GM19240 (cell line): ENCODE data around the gene TTBK2.

Experiments
- DNase-seq: peaks from one replicate; pipeline ENCODE4 v3.0.0; 2011; ENCODE audit warnings: low spot score; ENCODE audit not compliant: insufficient read length

Gene TTBK2

DNA sequence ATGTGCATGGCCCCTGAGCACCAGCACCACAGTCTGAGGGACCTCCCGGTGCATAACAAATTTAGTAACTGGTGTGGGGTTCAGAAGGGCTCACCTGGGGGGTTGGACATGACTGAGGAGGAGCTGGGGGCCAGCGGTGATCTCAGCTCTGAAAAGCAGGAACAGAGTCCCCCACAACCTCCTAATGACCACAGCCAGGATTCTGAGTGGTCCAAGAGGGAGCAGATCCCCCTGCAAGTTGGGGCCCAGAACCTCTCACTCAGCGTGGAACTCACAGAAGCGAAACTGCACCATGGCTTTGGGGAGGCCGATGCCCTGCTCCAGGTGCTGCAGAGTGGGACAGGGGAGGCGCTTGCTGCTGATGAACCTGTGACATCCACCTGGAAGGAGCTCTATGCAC lies 226.6 kb downstream of the TTBK2 start:
- DNase-seq = no peak

DNA sequence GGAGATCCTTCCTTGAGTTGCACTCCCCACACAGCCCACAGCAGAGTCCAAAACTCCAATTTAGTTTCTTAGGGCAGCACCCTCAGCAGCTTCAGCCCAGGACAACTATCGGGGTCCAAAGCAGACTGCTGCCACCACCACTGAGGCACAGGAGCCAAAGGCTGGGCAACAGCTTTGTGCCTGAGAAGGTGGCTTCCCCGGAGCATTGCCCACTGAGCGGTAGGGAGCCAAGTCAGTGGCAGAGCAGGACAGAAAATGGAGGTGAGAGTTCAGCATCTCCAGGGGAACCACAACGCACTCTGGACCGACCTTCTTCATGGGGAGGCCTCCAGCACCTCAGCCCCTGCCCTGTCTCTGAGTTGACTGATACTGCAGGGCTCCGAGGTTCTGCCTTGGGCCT lies 227.1 kb downstream of the TTBK2 start:
- no peak for DNase-seq

DNA sequence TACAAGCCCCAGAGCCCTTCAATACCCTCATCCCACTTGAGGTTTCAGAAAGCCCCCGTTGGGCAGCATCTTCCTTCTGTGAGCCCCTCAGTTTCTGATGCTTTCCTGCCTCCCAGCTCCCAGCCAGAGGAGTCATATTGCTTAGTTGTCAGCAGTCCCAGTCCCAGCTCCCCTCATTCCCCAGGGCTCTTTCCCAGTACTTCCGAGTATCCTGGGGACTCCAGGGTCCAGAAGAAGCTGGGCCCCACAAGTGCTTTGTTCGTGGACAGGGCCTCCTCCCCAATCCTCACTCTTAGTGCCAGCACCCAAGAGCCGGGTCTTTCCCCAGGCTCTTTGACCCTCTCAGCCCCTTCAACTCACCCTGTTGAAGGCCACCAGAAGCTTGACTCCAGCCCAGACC lies 227.6 kb downstream of the TTBK2 start:
- DNase-seq = no peak

DNA sequence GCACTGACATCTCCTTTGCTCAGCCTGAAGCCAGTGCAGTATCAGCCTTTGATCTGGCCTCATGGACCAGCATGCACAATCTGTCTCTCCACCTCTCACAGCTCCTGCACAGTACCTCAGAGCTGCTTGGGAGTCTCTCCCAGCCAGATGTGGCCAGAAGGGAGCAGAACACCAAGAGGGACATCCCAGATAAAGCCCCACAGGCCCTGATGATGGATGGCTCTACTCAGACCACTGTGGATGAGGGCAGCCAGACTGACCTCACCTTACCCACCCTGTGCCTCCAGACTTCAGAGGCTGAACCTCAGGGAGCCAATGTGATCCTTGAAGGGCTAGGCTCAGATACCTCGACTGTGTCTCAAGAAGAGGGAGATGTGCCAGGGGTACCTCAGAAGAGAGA lies 228.0 kb downstream of the TTBK2 start:
- DNase-seq = no peak

DNA sequence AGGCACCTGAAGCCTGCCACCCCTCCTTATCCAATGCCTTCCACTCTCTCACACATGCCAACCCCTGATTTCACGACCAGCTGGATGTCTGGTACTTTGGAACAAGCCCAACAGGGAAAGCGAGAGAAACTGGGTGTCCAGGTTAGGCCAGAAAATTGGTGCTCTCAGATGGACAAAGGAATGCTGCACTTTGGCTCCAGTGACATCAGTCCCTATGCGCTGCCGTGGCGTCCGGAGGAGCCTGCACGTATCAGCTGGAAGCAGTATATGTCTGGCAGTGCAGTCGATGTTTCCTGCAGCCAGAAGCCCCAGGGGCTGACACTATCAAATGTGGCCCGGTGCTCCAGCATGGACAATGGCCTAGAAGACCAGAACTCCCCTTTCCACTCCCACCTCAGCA lies 228.8 kb downstream of the TTBK2 start:
- no peak for DNase-seq

DNA sequence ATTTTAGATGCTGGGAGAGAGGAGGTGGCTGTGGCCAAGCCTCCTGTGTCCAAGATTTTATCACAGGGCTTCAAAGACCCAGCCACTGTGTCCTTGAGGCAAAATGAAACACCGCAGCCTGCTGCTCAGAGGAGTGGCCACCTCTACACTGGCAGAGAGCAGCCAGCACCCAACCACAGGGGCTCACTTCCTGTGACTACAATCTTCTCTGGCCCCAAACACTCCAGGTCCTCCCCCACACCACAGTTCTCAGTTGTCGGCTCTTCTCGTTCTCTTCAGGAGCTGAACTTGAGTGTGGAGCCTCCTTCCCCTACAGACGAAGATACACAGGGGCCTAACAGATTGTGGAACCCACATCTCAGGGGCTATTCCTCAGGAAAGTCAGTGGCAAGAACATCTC lies 229.3 kb downstream of the TTBK2 start:
- DNase-seq = no peak
